ENCODE results near the gene DUSP28. TPM values are rescaled to one million over a fixed set of nuclear protein-coding genes. Genes with fewer than 3 reads are reported as not detected.

The DUSP28 gene
- total and polyA plus RNA-seq, 2 experiments from 2014 or later: 2.7 to 4.3 TPM

DNA sequence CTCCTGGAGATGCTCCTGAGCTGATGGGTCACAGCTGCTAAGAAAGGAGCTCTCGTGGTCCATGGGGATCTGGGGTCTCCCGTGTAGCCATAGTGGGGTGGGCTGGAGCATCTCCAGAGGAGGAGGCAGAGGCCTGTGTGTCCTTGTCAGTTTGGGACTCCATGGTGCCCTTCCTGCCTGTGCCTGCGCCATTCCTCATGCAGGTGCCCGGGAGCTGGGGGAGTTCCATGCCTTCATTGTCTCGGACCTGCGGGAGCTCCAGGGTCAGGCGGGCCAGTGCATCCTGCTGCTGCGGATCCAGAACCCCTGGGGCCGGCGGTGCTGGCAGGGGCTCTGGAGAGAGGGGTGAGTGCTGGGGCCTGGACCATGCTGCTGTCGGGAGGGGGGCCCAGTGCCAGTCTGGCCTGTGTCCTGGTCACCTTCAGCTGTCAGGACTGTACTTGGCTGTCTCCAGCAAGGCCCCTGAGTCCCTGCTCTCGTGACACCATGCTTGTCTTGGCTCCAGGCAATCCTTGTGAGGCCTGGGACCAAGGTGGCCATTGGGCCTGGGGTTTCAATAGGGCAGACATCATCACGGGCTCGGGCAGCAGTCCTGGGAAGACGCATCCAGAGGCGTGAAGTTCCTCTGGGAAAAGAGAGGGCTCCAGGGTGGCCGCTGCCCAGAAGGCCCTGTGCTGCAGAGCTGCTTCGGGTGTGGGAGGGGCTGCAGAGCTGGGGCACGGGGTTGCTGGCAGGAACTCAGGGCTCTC is 33.7 kb downstream of the DUSP28 start:
- H3K4me3 ChIP-seq: no peak overlapping the region
- TF ChIP-seq, protein P1, sequence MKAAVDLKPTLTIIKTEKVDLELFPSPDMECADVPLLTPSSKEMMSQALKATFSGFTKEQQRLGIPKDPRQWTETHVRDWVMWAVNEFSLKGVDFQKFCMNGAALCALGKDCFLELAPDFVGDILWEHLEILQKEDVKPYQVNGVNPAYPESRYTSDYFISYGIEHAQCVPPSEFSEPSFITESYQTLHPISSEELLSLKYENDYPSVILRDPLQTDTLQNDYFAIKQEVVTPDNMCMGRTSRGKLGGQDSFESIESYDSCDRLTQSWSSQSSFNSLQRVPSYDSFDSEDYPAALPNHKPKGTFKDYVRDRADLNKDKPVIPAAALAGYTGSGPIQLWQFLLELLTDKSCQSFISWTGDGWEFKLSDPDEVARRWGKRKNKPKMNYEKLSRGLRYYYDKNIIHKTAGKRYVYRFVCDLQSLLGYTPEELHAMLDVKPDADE (IDR thresholded peaks at IDR 0.05): no peak
- TF ChIP-seq EZH2phosphoT487 (IDR thresholded peaks at IDR 0.05; ENCODE audit: unreplicated experiment): no peak
- no peak for TF ChIP-seq ZNF114 (CRISPR knock-in tag; IDR thresholded peaks at IDR 0.05)
- no peak for TF ChIP-seq STAT1 (IDR thresholded peaks at IDR 0.05; ENCODE audit: unreplicated experiment)
- TF ChIP-seq POLR2AphosphoS5 (IDR thresholded peaks at IDR 0.05; ENCODE audit: low read depth): no peak
- TF ChIP-seq CREB1 (CRISPR knock-in tag; IDR thresholded peaks at IDR 0.05; ENCODE audit: low read depth): no peak
- TF ChIP-seq, protein P2, sequence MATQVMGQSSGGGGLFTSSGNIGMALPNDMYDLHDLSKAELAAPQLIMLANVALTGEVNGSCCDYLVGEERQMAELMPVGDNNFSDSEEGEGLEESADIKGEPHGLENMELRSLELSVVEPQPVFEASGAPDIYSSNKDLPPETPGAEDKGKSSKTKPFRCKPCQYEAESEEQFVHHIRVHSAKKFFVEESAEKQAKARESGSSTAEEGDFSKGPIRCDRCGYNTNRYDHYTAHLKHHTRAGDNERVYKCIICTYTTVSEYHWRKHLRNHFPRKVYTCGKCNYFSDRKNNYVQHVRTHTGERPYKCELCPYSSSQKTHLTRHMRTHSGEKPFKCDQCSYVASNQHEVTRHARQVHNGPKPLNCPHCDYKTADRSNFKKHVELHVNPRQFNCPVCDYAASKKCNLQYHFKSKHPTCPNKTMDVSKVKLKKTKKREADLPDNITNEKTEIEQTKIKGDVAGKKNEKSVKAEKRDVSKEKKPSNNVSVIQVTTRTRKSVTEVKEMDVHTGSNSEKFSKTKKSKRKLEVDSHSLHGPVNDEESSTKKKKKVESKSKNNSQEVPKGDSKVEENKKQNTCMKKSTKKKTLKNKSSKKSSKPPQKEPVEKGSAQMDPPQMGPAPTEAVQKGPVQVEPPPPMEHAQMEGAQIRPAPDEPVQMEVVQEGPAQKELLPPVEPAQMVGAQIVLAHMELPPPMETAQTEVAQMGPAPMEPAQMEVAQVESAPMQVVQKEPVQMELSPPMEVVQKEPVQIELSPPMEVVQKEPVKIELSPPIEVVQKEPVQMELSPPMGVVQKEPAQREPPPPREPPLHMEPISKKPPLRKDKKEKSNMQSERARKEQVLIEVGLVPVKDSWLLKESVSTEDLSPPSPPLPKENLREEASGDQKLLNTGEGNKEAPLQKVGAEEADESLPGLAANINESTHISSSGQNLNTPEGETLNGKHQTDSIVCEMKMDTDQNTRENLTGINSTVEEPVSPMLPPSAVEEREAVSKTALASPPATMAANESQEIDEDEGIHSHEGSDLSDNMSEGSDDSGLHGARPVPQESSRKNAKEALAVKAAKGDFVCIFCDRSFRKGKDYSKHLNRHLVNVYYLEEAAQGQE (IDR thresholded peaks at IDR 0.05; ENCODE audit: unreplicated experiment): no peak
- no peak for TF ChIP-seq ZNF331 (CRISPR knock-in tag; IDR thresholded peaks at IDR 0.05; ENCODE audit: low read depth)
- TF ChIP-seq, protein P3, sequence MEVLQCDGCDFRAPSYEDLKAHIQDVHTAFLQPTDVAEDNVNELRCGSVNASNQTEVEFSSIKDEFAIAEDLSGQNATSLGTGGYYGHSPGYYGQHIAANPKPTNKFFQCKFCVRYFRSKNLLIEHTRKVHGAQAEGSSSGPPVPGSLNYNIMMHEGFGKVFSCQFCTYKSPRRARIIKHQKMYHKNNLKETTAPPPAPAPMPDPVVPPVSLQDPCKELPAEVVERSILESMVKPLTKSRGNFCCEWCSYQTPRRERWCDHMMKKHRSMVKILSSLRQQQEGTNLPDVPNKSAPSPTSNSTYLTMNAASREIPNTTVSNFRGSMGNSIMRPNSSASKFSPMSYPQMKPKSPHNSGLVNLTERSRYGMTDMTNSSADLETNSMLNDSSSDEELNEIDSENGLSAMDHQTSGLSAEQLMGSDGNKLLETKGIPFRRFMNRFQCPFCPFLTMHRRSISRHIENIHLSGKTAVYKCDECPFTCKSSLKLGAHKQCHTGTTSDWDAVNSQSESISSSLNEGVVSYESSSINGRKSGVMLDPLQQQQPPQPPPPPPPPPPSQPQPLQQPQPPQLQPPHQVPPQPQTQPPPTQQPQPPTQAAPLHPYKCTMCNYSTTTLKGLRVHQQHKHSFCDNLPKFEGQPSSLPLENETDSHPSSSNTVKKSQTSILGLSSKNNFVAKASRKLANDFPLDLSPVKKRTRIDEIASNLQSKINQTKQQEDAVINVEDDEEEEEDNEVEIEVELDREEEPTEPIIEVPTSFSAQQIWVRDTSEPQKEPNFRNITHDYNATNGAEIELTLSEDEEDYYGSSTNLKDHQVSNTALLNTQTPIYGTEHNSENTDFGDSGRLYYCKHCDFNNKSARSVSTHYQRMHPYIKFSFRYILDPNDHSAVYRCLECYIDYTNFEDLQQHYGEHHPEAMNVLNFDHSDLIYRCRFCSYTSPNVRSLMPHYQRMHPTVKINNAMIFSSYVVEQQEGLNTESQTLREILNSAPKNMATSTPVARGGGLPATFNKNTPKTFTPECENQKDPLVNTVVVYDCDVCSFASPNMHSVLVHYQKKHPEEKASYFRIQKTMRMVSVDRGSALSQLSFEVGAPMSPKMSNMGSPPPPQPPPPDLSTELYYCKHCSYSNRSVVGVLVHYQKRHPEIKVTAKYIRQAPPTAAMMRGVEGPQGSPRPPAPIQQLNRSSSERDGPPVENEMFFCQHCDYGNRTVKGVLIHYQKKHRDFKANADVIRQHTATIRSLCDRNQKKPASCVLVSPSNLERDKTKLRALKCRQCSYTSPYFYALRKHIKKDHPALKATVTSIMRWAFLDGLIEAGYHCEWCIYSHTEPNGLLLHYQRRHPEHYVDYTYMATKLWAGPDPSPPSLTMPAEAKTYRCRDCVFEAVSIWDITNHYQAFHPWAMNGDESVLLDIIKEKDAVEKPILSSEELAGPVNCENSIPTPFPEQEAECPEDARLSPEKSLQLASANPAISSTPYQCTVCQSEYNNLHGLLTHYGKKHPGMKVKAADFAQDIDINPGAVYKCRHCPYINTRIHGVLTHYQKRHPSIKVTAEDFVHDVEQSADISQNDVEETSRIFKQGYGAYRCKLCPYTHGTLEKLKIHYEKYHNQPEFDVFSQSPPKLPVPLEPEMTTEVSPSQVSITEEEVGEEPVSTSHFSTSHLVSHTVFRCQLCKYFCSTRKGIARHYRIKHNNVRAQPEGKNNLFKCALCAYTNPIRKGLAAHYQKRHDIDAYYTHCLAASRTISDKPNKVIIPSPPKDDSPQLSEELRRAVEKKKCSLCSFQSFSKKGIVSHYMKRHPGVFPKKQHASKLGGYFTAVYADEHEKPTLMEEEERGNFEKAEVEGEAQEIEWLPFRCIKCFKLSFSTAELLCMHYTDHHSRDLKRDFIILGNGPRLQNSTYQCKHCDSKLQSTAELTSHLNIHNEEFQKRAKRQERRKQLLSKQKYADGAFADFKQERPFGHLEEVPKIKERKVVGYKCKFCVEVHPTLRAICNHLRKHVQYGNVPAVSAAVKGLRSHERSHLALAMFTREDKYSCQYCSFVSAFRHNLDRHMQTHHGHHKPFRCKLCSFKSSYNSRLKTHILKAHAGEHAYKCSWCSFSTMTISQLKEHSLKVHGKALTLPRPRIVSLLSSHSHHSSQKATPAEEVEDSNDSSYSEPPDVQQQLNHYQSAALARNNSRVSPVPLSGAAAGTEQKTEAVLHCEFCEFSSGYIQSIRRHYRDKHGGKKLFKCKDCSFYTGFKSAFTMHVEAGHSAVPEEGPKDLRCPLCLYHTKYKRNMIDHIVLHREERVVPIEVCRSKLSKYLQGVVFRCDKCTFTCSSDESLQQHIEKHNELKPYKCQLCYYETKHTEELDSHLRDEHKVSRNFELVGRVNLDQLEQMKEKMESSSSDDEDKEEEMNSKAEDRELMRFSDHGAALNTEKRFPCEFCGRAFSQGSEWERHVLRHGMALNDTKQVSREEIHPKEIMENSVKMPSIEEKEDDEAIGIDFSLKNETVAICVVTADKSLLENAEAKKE (CRISPR knock-in tag; IDR thresholded peaks at IDR 0.05): no peak
- TF ChIP-seq, protein P4, sequence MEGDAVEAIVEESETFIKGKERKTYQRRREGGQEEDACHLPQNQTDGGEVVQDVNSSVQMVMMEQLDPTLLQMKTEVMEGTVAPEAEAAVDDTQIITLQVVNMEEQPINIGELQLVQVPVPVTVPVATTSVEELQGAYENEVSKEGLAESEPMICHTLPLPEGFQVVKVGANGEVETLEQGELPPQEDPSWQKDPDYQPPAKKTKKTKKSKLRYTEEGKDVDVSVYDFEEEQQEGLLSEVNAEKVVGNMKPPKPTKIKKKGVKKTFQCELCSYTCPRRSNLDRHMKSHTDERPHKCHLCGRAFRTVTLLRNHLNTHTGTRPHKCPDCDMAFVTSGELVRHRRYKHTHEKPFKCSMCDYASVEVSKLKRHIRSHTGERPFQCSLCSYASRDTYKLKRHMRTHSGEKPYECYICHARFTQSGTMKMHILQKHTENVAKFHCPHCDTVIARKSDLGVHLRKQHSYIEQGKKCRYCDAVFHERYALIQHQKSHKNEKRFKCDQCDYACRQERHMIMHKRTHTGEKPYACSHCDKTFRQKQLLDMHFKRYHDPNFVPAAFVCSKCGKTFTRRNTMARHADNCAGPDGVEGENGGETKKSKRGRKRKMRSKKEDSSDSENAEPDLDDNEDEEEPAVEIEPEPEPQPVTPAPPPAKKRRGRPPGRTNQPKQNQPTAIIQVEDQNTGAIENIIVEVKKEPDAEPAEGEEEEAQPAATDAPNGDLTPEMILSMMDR (conservative IDR thresholded peaks at IDR 0.05; ENCODE audit: low read depth in 2 of 2): no peak
- TF ChIP-seq EZH2 (IDR thresholded peaks at IDR 0.05; ENCODE audit: low read depth, unreplicated experiment): no peak
- TF ChIP-seq NANOG (IDR thresholded peaks at IDR 0.05; ENCODE audit: borderline replicate concordance): no peak
- Mint-ChIP-seq H3K4me1 (peaks cover 3% of the 10 kb centered on the region), H3K27me3 (ENCODE audit: insufficient read depth, low read depth, poor library complexity) (peaks cover 1% of the 10 kb centered on the region), H3K9me3 (no peaks in the 10 kb centered on the region), H3K36me3 (ENCODE audit: low read depth) (peaks cover 3% of the 10 kb centered on the region; the same call in 2 of the 3 replicates), H3K4me3 (no peak overlapping the region), H3K27ac (no peak overlapping the region)
- no peaks in the 10 kb centered on the region for H3K4me1 ChIP-seq (ENCODE audit: insufficient read depth)
- H3K9me2 ChIP-seq (ENCODE audit: insufficient read depth): no peaks in the 10 kb centered on the region
- no peaks in the 10 kb centered on the region for H3K27me3 ChIP-seq (ENCODE audit: insufficient read depth)
- H3F3A ChIP-seq (replicated peaks; ENCODE audit: low read depth): no peaks in the 10 kb centered on the region
- no peak overlapping the region for H3K4me2 ChIP-seq
- no peak overlapping the region for H3K27ac ChIP-seq (ENCODE audit: low read depth)
- peaks cover 33% of the 10 kb centered on the region for H3K79me2 ChIP-seq (replicated peaks; ENCODE audit: insufficient read depth)
- H3K36me3 ChIP-seq (ENCODE audit: insufficient read depth): no peaks in the 10 kb centered on the region
- H2AFZ ChIP-seq: no peak overlapping the region
- DNase-seq (ENCODE audit: low spot score) (no peak), ATAC-seq (no peak)
- peaks cover 3% of the 10 kb centered on the region for H4K20me1 ChIP-seq (replicated peaks; ENCODE audit: insufficient read depth)

Data from GM23338 (cell line).